HG03025 (cell line): ENCODE data around the gene PDGFRB.

Experiments
- ATAC-seq: cut with Tn5 transposase; IDR thresholded peaks from one replicate; pipeline ENCODE4 v1.9.1; 2021; ENCODE audit warnings: mild to moderate bottlenecking, moderate library complexity; ENCODE audit not compliant: unreplicated experiment, low FRiP score

Gene PDGFRB

DNA sequence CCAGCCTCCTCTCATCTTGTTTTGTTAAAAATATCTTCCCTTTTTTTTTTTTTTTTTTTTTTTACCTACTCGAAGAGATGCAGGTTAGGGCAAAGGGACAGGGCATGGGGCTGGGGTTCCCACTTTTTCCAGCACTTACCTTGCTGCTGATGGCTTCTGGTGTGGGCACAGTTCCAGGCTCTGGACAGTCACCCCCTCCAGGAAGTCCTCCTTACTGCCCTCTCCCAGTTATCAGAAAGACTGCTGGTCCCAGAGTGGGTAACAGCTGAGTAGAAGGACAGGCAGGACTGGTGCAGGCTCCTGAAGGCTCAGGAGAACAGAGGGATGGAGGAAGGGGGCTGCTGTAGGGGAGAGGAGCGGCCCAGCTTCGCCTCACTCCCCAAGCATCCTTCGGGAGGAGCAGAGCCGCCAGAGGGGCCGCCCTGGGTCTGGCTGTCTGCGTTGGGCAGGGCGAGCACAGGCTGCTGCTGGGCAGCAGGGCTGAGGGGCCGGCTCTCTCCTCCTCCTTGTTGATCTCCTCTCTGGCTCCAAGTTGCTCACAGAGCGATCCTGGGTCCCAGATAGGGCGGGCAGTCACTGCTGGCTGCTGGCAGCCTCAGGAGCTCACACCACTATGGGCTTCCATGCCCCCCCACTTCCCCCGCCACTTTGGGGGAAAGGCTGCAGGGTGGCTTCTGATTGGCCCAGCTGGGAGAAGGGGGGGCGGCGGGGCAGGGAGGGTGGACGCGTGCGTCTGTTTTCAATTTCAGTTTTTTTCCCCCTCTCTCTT lies at the start of gene PDGFRB:
PDGFRB (minus strand) TSS at position 588 of the 769 bp plus-strand sequence. CDS start 18,798 bp downstream, outside the sequence.
- no peak for ATAC-seq

DNA sequence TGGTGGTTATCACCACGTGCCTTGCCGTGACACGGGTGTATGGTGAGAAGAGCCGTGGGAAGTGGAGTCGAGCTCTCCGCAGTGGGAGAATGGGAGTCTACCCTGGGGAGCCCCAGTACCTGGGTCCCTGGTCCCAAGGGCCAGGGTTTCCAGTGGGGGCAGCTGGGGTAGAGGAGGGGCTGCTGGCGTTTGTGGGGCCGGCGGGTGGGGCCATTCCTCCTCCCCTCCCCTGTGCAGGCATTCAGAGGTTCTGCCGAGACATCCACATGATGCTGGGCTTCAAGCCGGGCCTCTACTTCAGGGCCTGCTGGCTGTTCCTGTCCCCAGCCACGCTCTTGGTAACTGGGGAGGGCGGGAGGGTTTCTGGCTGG lies 48.9 kb upstream of the PDGFRB start:
- no peak for ATAC-seq

GRCh38 chr5:150203832-150204589 lies 48.4 kb upstream of the PDGFRB start:
- no peak for ATAC-seq

- no peak for ATAC-seq
Observed at GRCh38 chr5:150202501-150202900, 46.9 kb upstream of the PDGFRB start.

DNA sequence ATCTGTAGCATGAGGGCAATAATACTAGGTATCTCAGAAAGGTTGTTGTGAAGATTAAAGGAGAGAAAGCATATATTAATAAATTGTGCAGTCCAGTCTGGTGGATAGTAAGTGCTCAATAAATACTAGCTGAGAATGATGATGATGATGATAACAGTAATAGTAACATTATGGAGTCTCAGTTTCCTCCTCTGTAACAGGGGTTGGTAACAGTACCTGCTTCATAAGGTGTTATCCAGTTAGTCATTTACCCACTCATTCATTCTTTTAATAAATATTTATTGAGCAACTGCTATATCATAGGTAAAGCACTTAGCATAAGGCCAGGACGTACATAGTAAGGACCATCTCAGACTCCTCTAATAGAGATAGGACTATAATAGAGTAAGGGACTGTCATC lies 41.8 kb upstream of the PDGFRB start:
- ATAC-seq, result no peak

DNA sequence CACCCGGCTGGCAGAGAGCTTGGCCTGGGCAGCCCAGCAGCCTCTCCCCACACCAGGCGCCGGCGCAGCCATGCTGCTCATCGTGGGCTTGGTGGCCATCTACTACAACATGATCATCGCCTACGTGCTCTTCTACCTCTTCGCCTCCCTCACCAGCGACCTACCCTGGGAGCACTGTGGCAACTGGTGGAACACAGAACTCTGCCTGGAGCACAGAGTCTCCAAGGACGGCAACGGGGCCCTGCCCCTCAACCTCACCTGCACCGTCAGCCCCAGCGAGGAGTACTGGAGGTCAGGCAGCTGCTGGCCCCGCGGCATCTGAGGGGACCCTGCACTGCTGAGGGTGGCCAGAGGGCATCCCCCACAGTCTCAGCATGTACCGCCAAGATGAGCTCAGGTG lies 41.3 kb upstream of the PDGFRB start:
- ATAC-seq, result no peak

DNA sequence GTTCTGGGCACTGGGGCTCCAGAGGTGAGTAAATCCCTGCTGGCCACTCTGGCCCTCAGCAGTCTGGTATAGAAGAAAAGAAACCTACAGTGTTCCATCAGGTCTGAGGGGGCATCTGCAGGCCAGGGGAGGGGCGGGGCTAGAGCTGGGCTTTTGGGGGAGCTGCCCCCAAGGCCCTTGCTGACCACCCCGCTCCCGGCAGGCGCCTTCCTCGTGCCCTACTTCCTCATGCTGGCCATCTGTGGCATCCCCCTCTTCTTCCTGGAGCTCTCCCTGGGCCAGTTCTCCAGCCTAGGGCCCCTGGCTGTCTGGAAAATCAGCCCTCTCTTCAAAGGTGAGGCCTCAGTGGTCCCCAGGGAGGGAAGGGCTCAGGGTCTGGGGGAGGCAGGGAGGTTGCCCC lies 40.9 kb upstream of the PDGFRB start:
- ATAC-seq, result no peak

DNA sequence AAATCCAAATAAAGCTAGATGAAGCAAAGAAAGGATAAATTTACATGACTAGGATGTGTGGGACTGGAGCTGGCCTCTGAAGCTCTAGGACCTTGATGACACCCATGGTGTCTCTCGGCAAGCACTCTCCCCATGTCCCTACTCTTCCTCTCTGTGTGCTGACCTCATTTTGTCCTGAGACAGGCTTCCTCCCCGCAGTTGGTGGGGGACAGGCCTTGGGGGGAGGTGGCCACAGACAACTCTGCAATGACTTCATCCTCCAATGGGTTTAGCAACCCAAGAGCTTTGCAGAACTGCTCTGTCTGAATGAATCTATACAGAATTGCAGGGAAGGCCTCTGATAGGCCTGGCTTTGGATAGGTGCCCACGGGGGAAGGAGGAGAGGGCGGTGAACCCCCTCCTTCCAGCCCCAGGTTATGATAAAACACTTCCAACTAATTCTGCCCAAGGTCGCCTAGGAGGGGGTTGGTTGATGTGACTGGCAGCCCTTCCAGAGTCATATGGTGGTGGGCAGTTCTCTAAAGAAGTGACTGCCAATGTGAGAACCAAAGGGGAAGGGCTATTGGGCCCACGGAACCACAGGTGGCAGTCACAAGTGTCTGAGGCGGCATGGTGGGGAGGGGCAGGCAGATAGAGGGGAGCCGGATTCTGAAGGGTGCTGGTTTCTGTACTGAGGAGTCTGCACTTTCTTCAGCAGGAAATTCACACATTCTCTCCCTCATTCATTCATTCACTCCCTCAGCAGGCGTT lies 40.3 kb upstream of the PDGFRB start:
- ATAC-seq, result no peak

DNA sequence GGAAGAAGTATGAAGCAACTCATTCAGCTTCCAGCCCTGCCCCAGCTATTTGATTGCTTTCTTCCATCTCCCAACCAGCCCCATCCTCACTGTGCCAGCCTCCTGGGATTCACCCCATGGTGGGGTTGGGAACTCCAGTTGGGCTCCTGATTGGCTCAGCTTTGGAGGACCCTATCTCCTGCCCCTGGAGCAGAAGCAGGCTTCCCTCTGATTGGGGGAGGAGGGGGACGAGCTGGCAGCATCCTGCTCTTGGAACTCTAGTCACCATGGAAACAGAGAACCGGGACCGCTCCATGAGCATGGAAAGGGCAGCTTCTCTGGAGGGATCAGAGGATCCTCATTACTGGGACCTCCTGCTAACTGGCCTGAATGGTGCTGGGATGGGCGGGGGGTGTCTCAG lies 36.8 kb upstream of the PDGFRB start:
- no peak for ATAC-seq

GRCh38 chr5:150190987-150191386 lies 35.3 kb upstream of the PDGFRB start:
- ATAC-seq, result no peak

- no peak for ATAC-seq
Observed at GRCh38 chr5:150190503-150190979, 34.9 kb upstream of the PDGFRB start.

DNA sequence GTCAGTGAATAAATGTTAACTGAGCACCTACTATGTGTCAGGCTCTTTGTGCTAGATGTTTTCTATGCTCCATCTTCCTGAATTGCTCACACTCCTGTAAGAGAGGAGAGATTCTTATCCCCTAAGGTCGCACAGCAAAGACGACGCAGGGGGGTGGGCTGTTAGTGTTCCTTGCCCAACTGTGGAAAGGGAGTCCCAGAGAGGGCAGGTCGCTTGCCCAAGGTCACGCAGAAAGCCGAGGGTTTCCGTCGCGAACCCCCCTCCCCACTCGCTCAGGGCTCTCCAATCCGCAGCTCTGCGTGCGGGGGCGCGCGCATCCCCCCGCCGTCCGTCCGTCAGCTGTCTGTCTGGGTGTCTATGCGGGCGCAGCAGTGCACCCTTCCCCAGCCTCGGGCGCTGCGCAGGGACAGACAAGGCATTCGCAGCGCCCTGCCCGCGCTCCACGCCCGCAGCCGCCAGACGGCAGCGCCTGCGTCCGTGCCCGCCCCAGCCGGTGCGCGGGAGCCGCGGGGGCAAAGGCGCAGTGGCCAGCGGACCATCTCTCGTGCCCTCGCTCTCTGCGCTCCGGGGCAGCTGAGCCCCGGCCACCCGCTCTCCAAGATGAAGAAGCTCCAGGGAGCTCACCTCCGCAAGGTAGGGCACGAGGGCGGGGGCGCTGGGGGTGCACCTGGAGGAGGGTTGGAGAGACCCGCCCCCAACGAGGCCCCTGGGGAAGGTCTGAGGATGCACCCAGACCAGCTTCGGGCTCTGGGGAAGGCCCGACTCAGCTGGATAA lies 34.3 kb upstream of the PDGFRB start, which contains the start of gene SLC6A7:
SLC6A7 (plus strand) TSS at position 335 of the 775 bp plus-strand sequence; CDS start at position 601, 266 bp downstream.
- no peak for ATAC-seq

DNA sequence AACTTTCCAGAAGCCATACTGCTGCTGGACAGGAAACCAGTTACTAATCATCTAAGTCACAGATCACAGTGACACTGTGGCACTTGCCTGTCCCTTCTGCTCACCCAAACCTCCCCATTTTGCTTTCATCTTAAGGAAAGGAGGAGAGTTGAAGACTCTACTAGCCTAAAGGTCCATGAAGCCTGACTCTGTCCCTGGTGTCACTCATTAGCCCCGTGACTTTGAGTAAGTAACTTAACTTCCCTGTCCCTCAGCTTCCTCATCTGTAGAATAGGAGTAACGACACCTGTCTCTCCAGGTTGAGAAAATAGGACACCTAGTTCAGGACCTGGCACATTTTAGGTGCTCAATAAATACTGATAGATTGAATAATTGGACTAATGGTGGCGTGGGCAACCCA lies 33.7 kb upstream of the PDGFRB start:
- no peak for ATAC-seq

DNA sequence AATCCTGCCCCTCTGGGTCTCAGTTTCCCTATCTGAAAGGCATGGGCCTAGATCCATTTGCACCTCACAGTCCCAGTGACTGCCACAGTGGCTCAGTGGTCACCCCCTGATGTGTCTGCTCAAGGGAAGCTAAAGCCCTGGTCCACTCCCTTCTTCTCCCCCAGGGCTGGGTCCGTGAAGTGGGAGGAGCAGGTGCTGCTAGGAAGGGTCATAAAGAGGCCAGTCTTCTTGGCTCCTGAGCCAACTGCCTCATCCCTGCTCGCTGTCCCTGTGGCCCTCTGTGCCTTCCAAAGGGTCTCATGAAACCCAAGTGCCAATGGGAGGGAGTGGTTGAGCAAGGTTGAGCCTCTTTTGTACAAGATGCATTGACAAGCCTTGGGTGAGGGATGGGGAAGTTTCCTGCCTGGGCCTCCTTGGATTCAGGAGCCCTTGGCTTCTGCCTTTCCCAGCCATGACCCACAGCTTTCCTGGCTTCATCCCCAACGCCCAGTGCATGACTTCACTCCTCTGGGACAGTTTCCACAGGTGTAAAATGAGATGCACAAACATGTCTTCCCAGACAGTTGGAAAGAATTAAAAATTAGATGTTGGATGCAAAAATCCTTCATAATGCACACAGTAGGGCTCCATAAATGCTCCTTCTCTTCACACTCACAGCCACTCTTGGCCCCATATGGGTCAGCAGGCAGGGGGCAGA lies 32.6 kb upstream of the PDGFRB start:
- ATAC-seq, result no peak

DNA sequence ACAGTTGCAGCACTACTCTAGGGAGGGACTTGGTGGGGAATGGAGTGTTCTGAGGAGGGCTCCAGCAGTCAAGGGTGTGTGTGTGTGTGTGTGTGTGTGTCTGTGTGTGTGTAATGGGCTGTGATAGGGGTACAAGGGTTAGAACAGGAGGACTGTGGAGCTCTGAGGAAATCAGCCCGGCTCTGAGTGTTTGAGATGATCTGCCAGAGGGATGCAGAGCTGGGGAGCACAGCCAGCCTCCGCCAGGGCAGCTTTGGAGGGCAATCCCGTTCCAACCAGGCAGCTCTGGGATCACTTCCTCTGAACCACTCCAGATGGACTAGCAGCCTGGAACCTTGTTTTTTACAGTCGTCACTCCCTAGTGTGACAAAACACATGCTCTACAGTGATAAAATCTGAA lies 31.3 kb upstream of the PDGFRB start:
- ATAC-seq, result no peak

DNA sequence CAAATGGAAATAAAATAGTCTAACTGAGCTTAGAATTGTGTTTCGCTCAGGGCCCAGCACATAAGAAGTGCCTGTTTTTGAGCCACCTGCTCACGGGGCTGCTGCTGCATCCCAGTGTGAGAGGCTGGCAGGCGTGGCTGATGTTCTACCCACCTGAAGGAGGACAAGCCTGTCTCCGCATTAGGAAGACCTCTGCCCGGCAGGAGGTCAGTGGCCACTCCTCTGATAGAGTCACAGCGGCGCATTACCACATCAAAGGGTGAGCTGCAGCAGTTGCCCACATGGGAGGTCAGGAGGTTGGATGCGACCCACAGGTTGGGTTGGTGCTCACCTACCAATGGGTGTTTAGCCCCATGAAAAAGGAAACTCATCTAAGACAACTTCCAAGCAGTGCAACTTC lies 30.5 kb upstream of the PDGFRB start:
- no peak for ATAC-seq

DNA sequence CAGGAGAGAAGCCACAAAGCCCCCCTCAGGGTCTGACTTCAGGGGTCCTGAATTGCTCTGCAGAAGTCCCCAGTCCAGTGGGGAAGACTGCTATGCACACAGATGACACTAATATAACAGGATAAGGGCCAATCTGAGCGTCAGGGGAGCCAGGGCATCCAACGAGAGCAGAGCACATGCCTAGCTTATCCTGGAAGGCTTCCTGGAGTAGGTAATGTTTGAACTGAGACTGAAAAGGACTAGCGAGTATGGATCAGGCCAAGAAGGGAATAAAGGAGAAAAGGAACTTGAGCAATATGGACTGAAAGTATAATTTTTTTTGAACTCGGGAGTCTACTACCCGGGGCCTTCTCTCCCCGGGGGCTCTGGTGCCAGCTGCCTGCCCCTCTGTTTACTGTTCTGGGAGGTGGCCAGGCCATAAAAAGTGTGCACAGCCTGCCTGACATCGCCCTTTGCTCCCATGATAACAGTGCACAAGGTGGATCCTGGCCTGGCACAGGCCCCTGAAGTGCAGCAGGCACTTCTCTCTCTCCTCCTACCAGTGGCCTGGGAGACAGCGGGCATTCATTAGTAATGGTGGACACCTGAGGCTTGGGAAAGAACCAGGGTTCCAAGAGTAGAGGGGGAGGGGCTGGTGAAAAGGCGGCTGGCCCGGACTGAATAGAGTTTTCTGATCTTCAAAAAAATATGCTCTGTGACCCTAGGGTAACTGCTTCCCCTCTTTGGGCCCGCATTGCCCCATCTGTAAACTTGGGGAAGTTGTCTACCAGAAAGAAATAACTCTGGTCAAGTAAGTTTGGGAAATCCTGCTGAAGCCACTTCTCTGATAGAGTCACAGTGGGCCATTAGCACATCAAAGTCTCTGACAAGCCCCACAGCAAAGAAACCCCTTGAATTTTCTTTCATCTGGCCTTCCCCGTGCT lies 29.6 kb upstream of the PDGFRB start:
- no peak for ATAC-seq

GRCh38 chr5:150184006-150184405 lies 28.4 kb upstream of the PDGFRB start:
- ATAC-seq, result no peak

GRCh38 chr5:150183436-150183835 lies 27.8 kb upstream of the PDGFRB start:
- ATAC-seq, result no peak
